GM13977 (cell line): ENCODE measurements around the gene DACH1.

Source experiments
- DNase-seq: peaks from one replicate; pipeline ENCODE4 v3.0.0; 2012; ENCODE audit warnings: low spot score
- in situ Hi-C: fragments of 300-500 bp; cut with MboI; formaldehyde crosslinking; loops from one replicate; pipeline ENCODE4 v1.12.0; 2022; ENCODE audit warnings: low sequenced_read_pairs, low pct_unique_long_range_greater_than_20kb, mixed read lengths, inconsistent platforms; ENCODE audit not compliant: unreplicated experiment
- TF ChIP-seq, protein P1 (sequence below): IDR thresholded peaks from 2 replicates; pipeline ENCODE4 v1.5.1; 2012; ENCODE audit warnings: mild to moderate bottlenecking, control low read depth; ENCODE audit not compliant: insufficient read depth; ENCODE audit errors: extremely low read depth, missing control alignments

The DACH1 gene

DNA sequence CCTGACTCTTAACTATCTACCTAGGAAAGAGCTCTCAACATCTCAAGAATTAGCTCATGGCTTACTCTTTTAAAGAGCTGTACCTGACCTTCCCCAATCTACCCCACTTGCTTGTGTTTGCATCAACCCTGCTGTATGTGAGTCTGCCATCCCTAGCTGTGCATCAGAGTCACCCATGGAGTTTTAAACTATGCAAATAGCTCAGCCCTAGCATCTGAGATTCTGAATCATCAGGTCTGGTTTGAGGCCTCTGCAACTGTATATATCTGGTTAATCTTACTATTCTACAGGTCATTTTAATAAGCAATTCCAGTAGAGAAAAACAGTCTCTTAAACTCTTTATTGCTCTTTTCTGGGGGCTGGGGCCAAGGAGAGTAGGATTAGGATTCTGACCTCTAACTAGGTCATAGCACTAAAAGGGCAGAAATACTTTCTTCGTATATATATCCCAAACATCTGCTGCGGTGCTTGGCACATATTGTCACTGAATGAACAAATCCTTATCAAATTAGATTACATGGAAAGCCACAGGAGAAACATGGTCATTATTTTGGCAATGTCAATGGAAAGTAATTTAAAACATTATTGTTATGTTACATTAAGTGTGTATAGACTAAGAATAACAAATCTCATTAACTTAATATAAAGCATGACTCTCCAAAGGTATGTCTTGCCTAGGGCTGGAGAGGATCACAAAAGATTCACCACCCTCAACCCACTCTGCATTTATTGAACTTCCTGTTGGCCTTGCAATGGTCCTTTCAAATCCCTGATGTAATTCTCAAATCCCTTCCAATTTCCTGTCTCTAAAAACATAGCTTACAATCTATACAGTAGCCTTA, 232.2 kb downstream of the DACH1 start:
- no peak for DNase-seq
- TF ChIP-seq, protein P1, sequence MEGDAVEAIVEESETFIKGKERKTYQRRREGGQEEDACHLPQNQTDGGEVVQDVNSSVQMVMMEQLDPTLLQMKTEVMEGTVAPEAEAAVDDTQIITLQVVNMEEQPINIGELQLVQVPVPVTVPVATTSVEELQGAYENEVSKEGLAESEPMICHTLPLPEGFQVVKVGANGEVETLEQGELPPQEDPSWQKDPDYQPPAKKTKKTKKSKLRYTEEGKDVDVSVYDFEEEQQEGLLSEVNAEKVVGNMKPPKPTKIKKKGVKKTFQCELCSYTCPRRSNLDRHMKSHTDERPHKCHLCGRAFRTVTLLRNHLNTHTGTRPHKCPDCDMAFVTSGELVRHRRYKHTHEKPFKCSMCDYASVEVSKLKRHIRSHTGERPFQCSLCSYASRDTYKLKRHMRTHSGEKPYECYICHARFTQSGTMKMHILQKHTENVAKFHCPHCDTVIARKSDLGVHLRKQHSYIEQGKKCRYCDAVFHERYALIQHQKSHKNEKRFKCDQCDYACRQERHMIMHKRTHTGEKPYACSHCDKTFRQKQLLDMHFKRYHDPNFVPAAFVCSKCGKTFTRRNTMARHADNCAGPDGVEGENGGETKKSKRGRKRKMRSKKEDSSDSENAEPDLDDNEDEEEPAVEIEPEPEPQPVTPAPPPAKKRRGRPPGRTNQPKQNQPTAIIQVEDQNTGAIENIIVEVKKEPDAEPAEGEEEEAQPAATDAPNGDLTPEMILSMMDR: no peak
- in situ Hi-C loops: no loop called here

DNA sequence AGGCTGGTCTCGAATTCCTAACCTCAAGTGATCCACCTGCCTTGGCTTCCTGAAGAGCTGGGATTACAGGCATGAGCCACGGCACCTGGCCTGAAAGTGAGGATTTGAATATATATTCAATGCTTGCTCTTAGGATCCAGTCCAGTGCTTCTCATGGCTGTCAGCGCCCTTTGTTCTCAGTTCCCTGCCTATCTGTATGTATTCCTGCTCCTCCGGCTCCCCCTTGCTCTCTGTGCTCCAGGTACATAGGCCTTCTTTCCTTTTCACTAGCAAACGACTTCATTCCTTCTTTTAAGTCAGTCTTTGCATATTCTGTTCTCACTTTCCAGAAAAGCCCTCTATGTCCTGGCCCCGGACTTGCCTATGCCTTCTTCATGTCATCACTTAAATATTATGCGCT, 232.8 kb downstream of the DACH1 start:
- TF ChIP-seq, protein P1: no peak
- no peak for DNase-seq
- in situ Hi-C loops: no loop called here

DNA sequence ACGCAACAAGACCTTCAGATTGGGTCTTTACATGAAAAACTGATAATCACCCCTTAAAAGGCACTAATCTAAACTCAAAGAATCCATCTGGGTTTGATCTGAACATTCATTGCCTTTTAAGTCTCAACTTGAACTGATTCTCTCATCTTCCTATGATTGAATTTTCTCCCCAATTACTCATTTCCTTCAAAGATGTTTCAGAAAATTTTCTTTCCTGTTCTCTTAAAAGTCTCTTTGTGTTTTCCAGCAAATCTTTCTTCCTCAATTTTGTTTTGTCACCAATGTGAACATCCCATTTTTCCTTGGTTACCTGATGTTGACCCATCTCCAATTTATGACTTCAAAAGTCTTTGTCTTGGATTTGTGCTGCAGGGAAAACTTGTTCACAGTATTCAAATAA, 234.3 kb downstream of the DACH1 start:
- in situ Hi-C loops: no loop called here
- no peak for DNase-seq
- TF ChIP-seq, protein P1: no peak

DNA sequence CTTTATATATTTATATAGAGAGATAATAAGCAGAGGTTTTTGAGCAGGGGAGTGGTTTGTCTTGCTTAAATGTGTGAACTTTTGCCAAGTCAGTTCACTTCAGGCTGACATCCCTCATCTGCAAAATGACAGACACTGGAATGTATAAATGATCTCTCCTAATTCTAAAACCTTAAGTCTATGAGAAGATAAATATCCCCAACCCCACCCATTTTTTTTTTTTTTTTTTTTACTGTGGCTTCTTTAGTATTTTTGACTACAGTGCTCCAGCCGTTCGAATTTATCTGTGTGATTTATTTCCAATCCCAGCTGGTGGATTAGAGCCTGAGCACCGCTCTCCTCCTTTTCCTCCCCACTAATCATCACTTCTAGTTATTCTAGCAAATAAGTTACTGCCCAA, 234.8 kb downstream of the DACH1 start:
- DNase-seq: no peak
- TF ChIP-seq, protein P1: no peak
- in situ Hi-C loops: no loop called here

DNA sequence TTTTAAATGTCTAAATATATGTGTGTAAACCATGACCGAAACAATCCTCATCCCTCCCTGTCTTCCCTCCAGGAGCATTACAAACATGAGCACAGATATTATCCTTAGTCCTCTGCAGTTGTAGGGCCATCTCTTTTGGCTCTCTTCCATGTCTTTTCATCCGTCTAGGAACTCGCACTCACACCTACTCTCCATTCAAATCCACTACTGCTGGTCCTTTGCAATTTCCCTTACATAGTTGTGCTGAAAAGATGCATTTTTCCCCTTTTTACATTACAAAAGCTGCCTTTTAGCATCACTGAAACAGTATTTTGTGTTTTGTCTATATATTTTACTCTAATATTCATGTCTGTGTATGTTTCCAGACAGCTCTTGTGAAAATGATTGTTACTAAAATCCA, 237.8 kb downstream of the DACH1 start:
- TF ChIP-seq, protein P1: no peak
- in situ Hi-C loops: no loop called here
- no peak for DNase-seq

DNA sequence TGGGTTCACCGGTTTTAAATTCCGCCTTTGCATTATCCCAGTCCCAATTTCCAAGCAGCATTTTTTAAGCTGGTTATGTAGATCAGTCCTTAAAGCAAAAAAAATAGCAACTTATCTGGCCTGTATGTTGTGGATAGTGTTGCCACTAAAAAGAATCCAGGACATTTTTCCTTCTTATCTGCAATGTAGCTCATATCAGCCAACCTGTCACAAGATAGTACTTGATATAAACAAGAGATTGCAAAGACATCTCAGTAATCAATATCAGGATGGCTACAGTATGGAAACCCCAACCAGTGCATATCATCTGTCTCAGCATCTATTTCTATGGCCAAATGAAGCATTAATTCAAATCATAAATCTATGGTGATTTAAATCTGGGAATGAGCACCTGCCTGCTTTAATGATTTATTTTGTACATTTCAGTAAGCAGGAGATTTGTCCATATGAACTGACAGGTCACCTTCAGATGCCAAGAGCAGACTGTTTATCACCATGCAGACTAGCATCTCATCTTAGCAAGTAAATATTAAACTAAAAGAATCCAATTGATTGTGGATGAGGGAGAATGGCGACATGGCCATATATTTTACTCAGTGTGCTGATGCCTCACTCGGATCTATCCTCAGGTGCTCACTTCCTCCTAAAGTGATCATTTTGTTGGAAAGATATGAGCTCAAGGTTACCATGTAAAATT, 240.4 kb downstream of the DACH1 start:
- no peak for DNase-seq
- in situ Hi-C loops: no loop called here
- TF ChIP-seq, protein P1: no peak
